Ishikawa (cell line): ENCODE data around the gene PSAP.

ENCODE experiments used
- REST ChIP-seq: IDR thresholded peaks from 2 replicates; pipeline ENCODE4 v1.6.1; 2012; ENCODE audit warnings: low read depth, mild to moderate bottlenecking
- YY1 ChIP-seq: IDR thresholded peaks from 2 replicates; pipeline ENCODE4 v1.6.1; 2012; ENCODE audit warnings: low read depth
- ZBTB7A ChIP-seq: IDR thresholded peaks from 2 replicates; pipeline ENCODE4 v1.6.1; 2012; ENCODE audit warnings: low read depth

GRCh38 chr10:71771204-71771603 is 79.8 kb downstream of the PSAP start:
- TF ChIP-seq ZBTB7A (no peak), YY1 (no peak), REST (no peak)
